Tibial nerve (tissue), 4 donors: ENCODE data around the gene DLGAP4. TPM values are rescaled to one million over a fixed set of nuclear protein-coding genes. Genes with fewer than 3 reads are reported as not detected.
A peak's percentile ranks its signal among the peaks of the same experiment; 100 is the strongest.

Source experiments
- DNase-seq, 2 donors: peaks; one replicate each; pipeline ENCODE4 v3.0.0-alpha.2; 2019; ENCODE audit warnings: low spot score in 2 of 2
- H3K27ac ChIP-seq, 4 donors: fragments of 200-600 bp; sonication (generic) in 3 of 4; one replicate each; pipeline ENCODE4 v1.5.1; 2017 to 2019; ENCODE audit warnings: mild to moderate bottlenecking in 1 of 4
- H3K27me3 ChIP-seq, 2 donors: fragments of 200-600 bp; sonication (generic) in 1 of 2; one replicate each; pipeline versions ENCODE4 v1.5.1 to v1.6.0; 2017 to 2019
- H3K36me3 ChIP-seq, 3 donors: fragments of 200-600 bp; sonication (generic); one replicate each; pipeline ENCODE4 v1.5.1; 2018 to 2019
- H3K4me1 ChIP-seq, 4 donors: fragments of 200-600 bp; sonication (generic) in 3 of 4; one replicate each; pipeline ENCODE4 v1.5.1; 2017 to 2019
- H3K4me3 ChIP-seq, 4 donors: fragments of 200-600 bp; sonication (generic) in 3 of 4; one replicate each; pipeline ENCODE4 v1.5.1; 2017 to 2019; ENCODE audit warnings: mild to moderate bottlenecking in 1 of 4, moderate library complexity in 1 of 4
- H3K9me3 ChIP-seq, 4 donors: fragments of 200-600 bp; sonication (generic) in 3 of 4; one replicate each; pipeline ENCODE4 v1.5.1; 2017 to 2019
- CTCF ChIP-seq, 5 experiments: fragments of 200-600 bp in 3 of 5; fragments of 450-650 bp in 2 of 5; sonication (generic) in 3 of 5; IDR thresholded peaks; one replicate each; pipeline ENCODE4 v1.5.1; 2016 to 2019; ENCODE audit warnings: antibody characterized with exemption in 5 of 5, mild to moderate bottlenecking in 3 of 5, moderate library complexity in 2 of 5
- EP300 ChIP-seq, 2 donors: sonication (generic); formaldehyde crosslinking; IDR thresholded peaks; one replicate each; pipeline ENCODE4 v1.6.1; 2017; ENCODE audit warnings: antibody characterized with exemption in 2 of 2, mild to moderate bottlenecking in 1 of 2
- POLR2A ChIP-seq, 2 donors: fragments of 450-650 bp; IDR thresholded peaks; one replicate each; pipeline ENCODE4 v1.6.1; 2017; ENCODE audit warnings: antibody characterized with exemption in 2 of 2, mild to moderate bottlenecking in 2 of 2, moderate library complexity in 2 of 2
- WGBS, 2 donors: methylation state at CpG; one replicate each; pipeline ENCODE4 v1.1.5; 2018; 5-methylcytosine and 5-hydroxymethylcytosine counted together
- total RNA-seq, 4 donors: library from RNA; depleted of rRNA; stranded (reverse); fragments of >200 nt; gene quantifications; one replicate each; pipeline ENCODE4 v1.1.0, GENCODE V29; 2016

The DLGAP4 gene
- total RNA-seq, 4 donors from 2014 or later: 46.1 to 97.5 (median 52.5) TPM

- peak overlapping the region; percentile 60 to 82 (median 70) for H3K4me3 ChIP-seq
- H3K27ac ChIP-seq: peak overlapping the region; percentile 87 to 98 (median 94)
- peaks cover 0 to 28% (median 0%) of the 10 kb centered on the region in 3 donors for H3K36me3 ChIP-seq
- H3K4me1 ChIP-seq: peaks cover 0 to 68% (median 23%) of the 10 kb centered on the region in 4 donors
- TF ChIP-seq EP300 (IDR thresholded peaks at IDR 0.05) (no peak), CTCF (IDR thresholded peaks at IDR 0.05) (no peak), POLR2A (IDR thresholded peaks at IDR 0.05) (no peak)
- no peaks in the 10 kb centered on the region for H3K27me3 ChIP-seq
- WGBS, 2 donors: 59% methylated on average over 7 to 9 of the region's 10 CpGs
- DNase-seq: no peak
- no peaks in the 10 kb centered on the region for H3K9me3 ChIP-seq
Measured at GRCh38 chr20:36542516-36543183, 236.5 kb downstream of the DLGAP4 start.

GRCh38 chr20:36543184-36544133 lies 237.3 kb downstream of the DLGAP4 start:
- 37 to 49% methylated on average over 13 to 14 of the region's 14 CpGs for WGBS, 2 donors
- peak in 1 of 2 donors; percentile 51 for TF ChIP-seq POLR2A (IDR thresholded peaks at IDR 0.05)
- TF ChIP-seq CTCF (IDR thresholded peaks at IDR 0.05): no peak
- TF ChIP-seq EP300 (IDR thresholded peaks at IDR 0.05): peak; percentile 52 to 88
- H3K4me3 ChIP-seq: peak overlapping the region; percentile 60 to 82 (median 70)
- H3K9me3 ChIP-seq: no peaks in the 10 kb centered on the region
- peak; percentile 93 to 95 for DNase-seq
- peaks cover 0 to 36% (median 0%) of the 10 kb centered on the region in 3 donors for H3K36me3 ChIP-seq
- H3K27me3 ChIP-seq: no peaks in the 10 kb centered on the region
- peak overlapping the region; percentile 87 to 98 (median 94) for H3K27ac ChIP-seq
- H3K4me1 ChIP-seq: peaks cover 0 to 67% (median 23%) of the 10 kb centered on the region in 4 donors

GRCh38 chr20:36544134-36545018 lies 238.2 kb downstream of the DLGAP4 start:
- Histone ChIP-seq H3K4me1 (peaks cover 0 to 64% (median 23%) of the 10 kb centered on the region in 4 donors), H3K4me3 (peak overlapping the region in 3 of 4 donors; percentile 60 to 82 (median 78))
- 53 to 58% methylated on average over 13 to 15 of the region's 15 CpGs for WGBS, 2 donors

More at GRCh38 chr20:36544134-36545018, 238.2 kb downstream of the DLGAP4 start:
- Histone ChIP-seq H3K9me3 (no peaks in the 10 kb centered on the region), H3K36me3 (peaks cover 0 to 45% (median 0%) of the 10 kb centered on the region in 3 donors), H3K27me3 (no peaks in the 10 kb centered on the region), H3K27ac (peak overlapping the region; percentile 87 to 98 (median 94))
- peak in 1 of 2 donors; percentile 12 for TF ChIP-seq EP300 (IDR thresholded peaks at IDR 0.05)
- TF ChIP-seq POLR2A (IDR thresholded peaks at IDR 0.05): no peak
- peak in 1 of 5 experiments; percentile 15 for TF ChIP-seq CTCF (IDR thresholded peaks at IDR 0.05)
- DNase-seq: no peak
